GM12873 (cell line): ENCODE results near the gene AKT1.

ENCODE experiments used
- TF ChIP-seq, protein P1 (sequence below): IDR thresholded peaks from 2 replicates; pipeline ENCODE4 v1.5.1; 2012; ENCODE audit warnings: low read depth, mild to moderate bottlenecking, moderate library complexity, low read length, control low read depth; ENCODE audit not compliant: insufficient read depth; ENCODE audit errors: missing control alignments

Gene AKT1

DNA sequence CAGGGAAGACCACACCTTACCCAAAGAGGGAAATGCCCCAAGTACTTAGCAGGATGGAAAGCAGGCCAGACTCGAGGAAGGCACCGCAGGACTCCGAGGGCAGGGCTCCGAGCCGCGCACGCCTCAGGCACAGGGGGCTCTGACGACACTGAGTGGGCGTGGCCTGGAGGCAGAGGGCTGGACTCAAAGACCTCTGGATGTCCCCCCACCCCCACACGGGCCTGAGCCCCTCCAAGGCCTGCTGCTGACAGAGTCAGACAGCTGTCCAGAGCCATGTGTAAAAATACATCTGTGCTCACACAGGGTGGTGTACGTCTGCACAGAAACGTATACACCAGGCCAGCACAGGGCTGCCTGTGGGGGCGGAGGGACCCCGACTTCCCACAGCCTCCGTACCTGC lies 1.4 kb downstream of the AKT1 start:
- TF ChIP-seq, protein P1, sequence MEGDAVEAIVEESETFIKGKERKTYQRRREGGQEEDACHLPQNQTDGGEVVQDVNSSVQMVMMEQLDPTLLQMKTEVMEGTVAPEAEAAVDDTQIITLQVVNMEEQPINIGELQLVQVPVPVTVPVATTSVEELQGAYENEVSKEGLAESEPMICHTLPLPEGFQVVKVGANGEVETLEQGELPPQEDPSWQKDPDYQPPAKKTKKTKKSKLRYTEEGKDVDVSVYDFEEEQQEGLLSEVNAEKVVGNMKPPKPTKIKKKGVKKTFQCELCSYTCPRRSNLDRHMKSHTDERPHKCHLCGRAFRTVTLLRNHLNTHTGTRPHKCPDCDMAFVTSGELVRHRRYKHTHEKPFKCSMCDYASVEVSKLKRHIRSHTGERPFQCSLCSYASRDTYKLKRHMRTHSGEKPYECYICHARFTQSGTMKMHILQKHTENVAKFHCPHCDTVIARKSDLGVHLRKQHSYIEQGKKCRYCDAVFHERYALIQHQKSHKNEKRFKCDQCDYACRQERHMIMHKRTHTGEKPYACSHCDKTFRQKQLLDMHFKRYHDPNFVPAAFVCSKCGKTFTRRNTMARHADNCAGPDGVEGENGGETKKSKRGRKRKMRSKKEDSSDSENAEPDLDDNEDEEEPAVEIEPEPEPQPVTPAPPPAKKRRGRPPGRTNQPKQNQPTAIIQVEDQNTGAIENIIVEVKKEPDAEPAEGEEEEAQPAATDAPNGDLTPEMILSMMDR = no peak

DNA sequence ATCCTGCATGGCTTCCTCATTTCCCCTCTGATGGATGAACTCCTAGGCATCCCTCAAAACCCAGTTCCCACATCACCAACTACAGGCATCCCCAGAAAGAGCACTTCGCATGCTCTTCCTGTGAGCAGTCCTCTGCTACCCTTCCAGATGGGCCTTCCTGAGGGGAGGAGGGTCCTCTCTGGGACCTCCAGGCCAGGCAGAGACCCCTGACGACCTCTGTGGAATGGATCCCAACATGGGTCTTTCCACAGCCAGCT lies 1.9 kb downstream of the AKT1 start:
- TF ChIP-seq, protein P1 = no peak

DNA sequence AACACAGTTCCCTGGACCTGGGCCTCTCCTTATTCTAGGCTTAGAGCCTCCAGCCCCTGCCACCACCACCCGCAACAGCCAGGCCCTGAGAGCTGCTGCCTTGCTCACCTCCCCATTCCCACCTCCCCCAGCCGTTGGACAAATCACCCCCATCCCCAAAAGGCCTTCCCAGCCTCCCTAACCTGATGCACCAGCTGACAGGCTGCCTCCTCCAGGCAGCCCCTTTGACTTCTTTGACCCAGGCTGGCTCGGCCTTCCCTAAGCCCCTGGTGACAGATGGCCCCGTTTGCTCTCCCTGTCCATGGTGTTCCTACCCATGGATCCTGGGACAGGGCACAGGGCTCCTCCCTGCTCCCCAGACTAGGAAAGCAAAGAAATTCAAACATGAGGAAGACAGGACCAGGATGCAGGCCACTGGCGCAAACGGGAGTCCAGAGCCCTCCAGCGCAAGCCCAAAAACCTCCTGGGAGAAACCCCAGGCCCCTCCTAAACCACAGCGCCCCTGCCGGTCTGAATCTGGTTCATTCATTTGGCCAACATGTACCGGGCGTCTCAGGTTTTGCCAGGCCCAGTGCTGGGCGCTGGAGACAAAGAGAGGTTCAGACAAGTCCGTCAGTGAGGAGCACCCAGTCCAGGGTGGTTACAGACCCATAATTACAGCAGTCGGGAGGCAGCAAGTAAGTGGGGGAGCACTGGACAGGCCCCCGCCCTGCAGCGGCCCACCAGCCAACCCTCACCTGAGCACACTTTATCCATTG lies 2.4 kb downstream of the AKT1 start:
- TF ChIP-seq, protein P1 = no peak

DNA sequence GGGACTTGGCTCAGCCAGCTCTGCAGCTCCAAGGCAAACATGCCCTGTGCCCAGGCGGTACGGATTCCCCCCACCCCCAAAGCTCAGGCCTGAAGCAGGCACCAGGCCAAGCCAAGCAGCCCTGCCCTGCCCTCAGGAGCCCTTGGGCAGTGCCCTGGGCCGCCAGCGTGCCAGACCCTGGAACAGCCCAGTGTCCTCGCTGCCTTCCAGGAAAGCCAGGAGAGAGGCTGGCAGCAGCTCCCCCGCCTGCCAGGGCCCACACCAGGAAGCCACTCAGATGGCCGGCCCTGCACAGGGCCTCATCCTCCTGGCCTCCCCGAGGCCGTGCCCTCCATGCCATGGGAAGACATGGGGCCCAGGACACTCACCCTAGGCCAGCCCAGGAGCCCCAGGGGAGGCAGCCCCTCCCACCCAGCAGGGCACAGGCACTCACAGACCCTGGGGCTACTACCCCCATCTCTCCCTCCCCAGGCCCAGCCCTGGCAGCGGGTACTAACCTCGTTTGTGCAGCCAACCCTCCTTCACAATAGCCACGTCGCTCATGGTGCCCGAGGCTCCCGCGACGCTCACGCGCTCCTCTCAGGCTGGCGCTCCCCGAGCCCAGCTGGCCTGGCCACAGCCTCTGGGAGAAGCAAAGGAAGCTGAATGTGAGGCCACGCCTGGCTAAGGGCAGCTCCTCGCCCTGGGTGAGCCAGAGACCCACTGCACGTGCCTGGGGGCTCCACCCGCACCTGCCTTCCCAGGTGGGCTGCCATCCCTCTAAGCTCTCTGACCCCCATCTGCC lies 3.3 kb downstream of the AKT1 start:
- TF ChIP-seq, protein P1 = no peak

DNA sequence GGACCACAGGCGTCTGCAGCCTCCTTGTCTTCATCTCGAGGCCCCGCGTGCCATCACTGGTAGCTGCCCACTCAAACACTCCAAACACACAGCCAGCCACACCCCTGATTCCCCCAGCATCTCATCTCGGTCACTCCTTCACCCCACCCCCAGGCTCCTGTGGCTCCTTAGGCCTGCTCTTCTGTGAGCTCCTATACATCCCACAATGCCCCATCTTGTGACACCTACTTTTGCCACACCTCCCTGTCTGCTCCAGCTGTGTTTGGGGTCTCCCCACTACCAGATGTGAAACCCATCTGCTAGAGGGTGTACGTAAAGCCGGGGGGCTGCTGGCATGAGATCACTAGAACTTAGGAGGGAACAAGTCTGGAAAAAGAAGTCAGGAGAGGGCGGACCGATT lies 4.1 kb downstream of the AKT1 start:
- TF ChIP-seq, protein P1 = no peak

DNA sequence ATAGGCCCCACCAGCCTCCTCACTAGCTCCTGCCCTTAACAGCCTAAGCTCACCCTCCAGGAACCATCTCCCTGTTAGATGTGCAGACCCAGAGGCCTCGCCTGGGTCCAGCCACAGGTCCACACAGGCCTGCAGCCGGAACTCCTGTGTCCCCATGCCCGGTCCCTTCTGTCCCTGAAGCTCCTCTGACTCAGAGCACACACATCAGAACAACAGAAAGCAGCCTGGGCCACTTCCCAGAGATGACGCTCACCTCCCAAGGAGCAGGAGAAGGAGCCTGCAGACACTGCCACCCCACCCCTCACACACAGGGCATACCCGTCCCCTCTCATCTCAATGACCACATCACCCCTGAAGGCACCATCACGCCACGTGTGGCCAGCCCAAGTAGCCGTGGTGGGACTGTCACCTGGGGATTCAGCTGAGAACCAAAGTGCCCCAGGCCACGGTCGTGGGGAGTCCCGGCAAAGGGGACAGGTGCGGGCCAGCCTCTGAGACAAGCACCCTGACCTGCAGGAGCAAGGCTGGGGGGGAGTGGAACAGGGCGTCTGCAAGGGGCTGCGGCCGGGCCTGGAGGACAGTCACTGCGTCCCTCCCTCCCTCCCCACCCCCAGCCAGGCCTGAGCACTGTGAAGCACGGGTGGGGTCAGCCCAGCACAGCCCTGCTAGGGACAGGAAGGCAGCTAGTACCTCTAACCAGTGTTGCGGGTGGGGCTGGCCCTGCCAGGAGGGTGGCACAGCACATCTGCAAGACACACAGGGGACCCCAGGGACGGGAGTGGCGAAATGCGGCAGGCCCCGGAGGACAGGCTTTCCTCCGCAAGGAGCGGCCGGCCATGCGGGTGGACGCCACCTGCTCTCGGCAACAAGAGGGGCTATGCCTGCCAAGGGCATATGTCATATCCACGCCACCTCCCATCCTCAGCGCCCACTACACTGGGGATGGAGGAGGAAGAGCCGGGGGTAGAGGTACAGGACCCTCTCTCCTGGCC lies 5.5 kb downstream of the AKT1 start:
- TF ChIP-seq, protein P1 = no peak
